ENCODE measurements around the gene MALRD1.

MALRD1 gene

GRCh38 chr10:19783721-19784120, 735.1 kb downstream of the MALRD1 start:
- ChIA-PET CTCF (interaction anchor here (0.6 kb wide), 1 partner anchor 53 kb away, joined by 3 read pairs; no protein-coding TSS in a partner anchor), POLR2A (no interaction called here)

More at GRCh38 chr10:19783721-19784120, 735.1 kb downstream of the MALRD1 start:
- TF ChIP-seq HDGF (IDR thresholded peaks at IDR 0.05; ENCODE audit: borderline replicate concordance) (no peak), NFRKB (IDR thresholded peaks at IDR 0.05) (no peak), LEF1 (IDR thresholded peaks at IDR 0.05; ENCODE audit: borderline replicate concordance) (no peak), FOXM1 (IDR thresholded peaks at IDR 0.05; ENCODE audit: borderline replicate concordance) (no peak), TARDBP (IDR thresholded peaks at IDR 0.05) (no peak), ZNF384 (IDR thresholded peaks at IDR 0.05) (no peak), BHLHE40 (IDR thresholded peaks at IDR 0.05; ENCODE audit: borderline replicate concordance) (no peak), L3MBTL2 (conservative IDR thresholded peaks at IDR 0.05) (no peak), PKNOX1 (IDR thresholded peaks at IDR 0.05) (no peak), FOXA1 (IDR thresholded peaks at IDR 0.05) (no peak), ARNT (IDR thresholded peaks at IDR 0.05) (no peak), ELF4 (IDR thresholded peaks at IDR 0.05) (no peak), SUZ12 (IDR thresholded peaks at IDR 0.05) (no peak), SP1 (IDR thresholded peaks at IDR 0.05) (no peak)
- no peak for DNase-seq (ENCODE audit: extremely low spot score)

Data from HEK293T (cell line).